HG03520 (cell line): ENCODE measurements around the gene ENTREP1.

ENCODE experiments used
- ATAC-seq: cut with Tn5 transposase; IDR thresholded peaks from one replicate; pipeline ENCODE4 v1.9.1; 2021; ENCODE audit warnings: mild to moderate bottlenecking, moderate library complexity; ENCODE audit not compliant: unreplicated experiment

Gene ENTREP1

DNA sequence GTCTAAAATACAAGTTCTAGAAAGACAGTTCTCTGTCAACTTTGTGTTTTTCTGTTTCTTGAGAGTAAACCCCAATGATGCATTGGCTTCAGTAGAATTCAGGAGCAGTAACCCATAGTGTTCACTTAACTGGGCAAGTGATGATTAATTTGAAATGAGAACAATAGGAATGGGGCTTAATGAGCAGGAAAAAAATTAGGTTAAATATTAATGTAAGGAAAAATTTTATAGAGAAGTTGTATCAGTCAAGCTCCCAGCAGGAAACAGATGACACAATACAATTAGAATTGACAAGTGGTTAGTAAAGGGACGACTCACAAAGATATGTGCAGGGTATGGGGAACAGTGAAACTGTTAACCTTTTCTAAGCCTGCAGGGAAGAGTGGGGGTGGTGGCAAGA is 38.2 kb downstream of the ENTREP1 start:
- ATAC-seq, result no peak

DNA sequence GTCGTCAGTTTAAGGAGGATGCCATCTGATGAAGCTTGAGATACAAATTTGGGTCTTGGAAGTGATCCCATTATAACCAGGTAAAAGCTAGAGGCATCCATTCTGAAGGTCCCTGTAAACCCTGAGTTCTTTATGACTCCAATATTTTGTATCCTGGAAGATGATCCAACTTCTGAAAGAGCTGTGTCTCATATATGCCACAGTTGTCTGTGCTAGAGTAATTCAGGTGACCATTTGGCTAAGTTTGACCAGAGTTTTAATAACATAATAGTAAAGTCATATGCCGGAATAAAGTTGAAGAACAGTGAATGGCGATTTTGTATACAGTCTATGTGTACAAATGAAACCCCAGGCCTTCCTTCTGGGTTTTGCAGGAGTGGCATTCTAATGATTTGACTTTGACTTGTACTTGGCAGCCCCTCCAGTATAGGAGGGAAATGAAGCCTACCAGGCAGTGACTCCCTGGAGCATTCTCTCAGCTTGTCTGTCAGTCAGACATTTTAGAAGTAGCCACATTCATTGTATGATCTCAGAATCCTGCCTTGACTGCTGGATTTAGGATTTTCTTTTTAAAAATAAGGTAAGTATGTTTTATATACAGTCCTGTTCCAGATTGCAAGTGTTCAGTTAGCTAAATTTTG is 39.6 kb downstream of the ENTREP1 start:
- ATAC-seq, result no peak

DNA sequence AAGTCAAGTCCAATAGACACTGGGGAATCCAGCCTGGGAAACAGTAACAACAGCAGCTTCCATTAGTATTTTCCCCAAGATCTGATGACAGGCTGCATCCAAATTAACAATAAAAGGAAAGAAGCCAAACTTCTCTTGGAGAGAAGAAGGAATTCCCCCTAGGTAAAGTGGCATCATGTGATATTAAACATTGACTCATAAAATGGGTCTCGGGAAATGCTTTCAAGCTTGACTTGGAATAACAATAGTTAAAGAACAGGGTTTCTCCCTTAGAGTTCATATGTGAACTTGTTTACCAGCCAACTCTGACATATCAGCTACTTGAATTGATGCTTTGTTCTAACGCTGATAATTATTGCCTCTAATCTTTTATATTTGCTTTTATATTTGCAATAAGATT is 45.4 kb downstream of the ENTREP1 start:
- ATAC-seq, result no peak

DNA sequence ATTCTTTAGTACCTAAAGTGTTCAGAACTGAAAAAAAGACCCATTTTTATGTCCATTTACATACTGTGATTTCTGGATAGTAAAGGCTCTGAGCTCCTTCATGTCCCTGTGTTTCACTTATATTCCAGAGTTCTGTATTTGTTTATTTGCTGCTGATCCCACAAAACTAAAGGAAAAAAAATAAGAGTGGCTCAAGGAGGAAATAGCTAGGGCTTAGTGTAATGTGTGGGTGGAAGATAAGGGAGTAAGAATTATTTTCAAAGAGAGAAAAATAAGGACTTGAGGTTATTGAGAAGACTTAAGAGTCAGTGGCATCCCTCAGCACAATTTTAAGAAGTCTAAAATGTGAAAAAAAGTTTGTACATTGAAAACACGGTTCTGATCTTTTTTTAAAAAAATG is 46.0 kb downstream of the ENTREP1 start:
- no peak for ATAC-seq

DNA sequence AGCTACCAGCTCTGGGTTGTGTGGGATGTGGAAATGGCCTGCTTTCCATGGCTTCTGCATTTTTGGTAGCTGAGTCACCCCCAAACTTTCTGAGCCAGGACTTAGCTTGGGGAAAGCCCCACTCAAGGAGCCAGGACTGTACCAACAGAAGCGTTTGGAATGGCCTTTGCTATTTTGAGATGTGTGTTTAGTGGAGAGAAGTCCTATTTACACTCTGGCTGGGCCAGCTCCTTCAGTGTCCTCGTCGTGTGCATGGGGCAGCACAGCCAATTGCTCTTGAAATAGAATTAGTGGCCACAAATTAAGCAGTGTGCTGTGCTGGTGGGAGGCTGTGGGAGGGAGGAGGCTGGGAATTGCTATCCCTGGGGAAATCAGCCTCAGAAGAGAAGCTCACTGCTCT is 51.6 kb downstream of the ENTREP1 start:
- ATAC-seq, result no peak

DNA sequence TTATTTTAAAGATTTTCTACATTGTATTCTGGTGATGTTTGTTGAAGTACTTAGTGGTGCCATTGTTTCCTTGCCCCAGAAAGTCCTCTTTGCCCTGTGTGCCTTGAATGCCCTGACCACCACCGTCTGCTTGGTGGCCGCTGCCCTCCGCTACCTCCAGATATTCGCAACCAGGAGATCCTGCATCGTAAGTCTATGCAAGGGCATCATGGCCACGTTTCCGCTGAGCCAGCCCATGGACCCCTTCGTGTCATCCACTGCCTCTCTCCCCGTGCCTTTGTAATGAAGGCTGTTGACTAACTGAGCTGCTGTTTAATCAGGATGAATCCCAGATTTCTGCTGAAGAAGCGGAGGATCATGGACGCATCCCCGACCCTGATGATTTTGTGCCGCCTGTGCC is 52.3 kb downstream of the ENTREP1 start:
- ATAC-seq, result no peak

DNA sequence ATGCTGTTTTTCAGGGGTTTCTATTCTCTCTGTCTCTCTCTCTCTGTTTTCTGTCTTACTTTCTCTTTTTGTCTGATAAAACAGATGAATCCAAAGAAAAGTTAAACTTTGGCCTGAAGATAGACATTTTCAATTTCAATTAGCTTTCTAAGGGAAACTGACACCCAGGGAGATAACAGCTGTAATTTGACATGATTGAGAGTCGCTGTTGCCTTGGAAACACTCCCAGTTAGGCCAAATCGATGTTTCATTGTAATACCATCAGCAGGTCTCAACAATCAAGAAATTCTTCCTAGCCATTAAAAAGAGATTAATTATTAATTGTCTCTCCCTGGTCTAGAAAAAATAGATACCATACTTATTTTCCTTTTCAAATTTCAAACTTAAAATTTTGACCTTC is 53.0 kb downstream of the ENTREP1 start:
- no peak for ATAC-seq

DNA sequence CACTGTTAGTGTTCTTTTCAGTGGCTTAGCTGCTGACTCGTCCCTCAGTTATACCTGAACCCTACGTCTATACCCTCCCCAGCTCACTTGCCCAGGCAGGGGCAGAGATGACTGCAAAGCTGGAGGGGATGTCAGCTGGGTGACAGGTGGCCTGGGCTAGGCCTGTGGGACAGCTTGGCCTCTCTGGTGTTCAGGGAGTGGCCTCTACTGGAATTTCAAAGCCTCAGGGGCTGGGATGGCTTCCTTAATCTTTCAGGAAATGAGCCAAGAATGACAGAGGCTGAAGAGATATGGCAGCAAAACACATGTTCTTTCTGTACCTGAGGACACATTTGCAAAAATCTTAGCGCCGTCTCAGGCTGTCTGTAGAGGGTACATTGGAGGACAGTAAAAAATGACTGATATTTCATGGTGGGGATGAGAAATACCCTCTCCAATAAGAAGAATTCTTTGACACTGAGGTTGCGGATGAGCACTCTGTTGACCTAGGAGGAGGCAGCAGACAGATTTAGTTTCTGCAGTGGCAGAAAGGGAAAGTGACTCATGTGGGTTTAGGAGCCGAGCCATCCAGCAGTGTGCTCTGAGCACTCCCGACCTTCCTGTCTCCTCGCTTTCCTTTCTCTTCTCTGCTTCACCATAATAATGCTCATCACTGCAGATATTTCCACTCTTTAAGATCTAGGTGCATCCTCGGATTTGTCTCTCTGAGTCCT is 54.4 kb downstream of the ENTREP1 start:
- ATAC-seq, result no peak

DNA sequence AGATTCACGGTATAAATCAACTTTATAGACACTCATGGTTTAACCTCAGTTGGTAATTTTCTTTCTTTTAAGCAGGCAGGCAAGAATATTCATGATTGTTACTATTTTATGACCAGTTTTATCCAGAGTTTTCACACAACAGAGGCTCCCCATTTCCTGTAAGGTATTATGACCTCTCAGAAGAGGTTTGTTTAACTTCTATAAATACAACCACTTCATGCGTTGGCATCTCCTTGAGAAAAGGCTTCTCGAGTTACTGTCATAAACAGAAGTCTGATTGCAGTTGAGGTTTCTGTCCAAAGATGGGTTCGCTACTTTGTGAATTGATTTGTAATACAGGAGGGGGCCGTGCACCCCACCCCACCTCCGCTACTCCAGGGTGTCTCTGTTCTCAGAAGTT is 55.3 kb downstream of the ENTREP1 start:
- no peak for ATAC-seq

DNA sequence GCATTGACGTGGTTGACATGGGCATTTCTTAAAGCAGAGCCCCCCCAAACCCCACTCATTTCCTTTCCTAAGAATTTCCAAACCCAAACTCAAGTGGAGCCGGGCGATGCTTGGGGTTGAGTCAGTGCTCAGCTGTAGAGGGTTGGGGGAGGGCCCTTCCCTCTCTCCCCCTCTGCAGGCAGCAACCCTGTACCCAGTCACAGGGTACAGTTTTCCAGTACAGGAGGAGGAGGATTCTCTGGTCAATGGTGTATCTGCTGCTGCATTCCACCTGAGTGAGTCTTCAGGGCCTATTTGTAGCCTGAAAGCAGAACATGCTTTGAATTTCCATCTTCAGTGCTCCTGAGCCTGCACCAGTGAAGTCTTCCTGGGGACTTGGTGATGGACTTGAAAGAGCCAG is 55.8 kb downstream of the ENTREP1 start:
- ATAC-seq, result no peak

DNA sequence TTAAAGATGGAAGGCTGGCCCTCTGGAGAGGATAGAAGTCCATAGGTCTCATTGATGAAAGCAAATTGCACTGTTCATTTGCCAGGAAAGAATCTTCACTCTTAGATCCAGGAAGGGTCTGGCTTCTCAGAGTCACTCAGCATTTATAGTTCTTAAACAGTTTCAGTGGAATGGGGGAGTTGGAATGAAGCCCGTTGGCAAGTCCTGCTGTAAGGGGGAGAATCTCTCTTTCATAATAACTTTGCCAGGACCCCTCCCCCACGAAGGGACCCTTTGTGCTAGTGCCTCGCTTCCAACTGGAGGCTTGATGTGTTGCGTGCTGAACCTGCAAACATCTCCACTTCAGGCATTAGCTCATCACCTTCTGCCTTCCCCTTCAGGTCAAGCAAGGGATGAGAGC is 57.1 kb downstream of the ENTREP1 start:
- ATAC-seq, result no peak

DNA sequence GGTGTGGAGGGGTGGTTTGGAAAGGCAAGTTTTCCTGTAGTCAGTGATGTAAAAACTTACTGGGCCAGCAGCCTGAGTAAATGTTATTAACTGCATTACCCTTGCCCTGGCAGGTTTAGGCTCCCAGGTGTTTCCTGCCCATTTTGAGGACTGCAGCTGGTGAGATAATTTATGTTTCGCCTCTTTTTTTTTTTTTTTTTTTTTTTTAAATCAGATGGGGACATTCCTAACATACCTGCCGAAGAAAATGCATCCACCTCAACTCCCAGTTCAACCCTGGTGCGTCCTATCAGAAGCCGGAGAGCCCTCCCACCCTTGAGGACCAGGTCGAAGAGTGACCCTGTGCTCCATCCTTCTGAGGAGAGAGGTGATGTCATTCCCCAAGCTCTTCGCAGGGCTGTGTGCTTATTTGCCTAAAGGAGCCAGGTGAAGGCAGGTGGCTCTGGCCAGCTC is 60.6 kb downstream of the ENTREP1 start:
- no peak for ATAC-seq

DNA sequence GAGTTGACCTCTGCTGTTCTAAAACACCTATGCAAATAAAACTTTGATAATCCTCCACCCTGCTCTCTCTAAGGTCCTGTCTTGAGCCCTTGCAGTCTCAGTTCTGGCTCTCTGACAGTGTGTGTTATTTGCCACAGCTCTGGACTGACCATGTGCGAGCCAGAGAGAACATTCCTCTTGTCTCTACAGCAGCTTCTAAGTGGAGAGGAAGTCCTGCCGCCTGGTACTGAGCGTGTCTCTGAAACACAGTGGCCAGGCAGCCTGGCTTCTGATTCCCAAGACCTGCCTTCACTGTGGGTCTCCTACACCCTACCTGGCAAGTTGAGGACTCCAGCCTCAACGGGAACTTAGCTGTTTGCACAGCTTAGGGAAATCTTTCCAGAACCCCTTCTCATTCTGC is 61.6 kb downstream of the ENTREP1 start:
- no peak for ATAC-seq

DNA sequence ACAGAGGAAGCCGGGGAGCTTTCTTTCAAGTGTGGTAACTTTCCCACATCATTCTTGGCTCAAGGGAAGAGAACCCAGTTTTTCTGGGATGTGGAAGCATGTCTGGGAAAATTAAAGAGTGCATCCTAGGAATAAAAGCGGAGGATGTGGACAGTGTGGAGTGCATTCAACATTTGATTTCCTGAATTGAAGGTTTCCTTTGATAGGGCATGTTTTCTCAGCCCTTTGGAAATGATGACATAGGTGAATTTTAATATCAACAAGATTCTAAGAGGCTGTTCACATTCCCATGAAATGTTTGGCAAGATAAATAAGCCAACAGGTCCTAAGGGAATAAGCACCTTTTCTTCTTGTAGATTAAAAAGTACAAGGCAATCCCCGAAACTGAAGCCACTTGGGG is 63.6 kb downstream of the ENTREP1 start:
- ATAC-seq, result no peak

DNA sequence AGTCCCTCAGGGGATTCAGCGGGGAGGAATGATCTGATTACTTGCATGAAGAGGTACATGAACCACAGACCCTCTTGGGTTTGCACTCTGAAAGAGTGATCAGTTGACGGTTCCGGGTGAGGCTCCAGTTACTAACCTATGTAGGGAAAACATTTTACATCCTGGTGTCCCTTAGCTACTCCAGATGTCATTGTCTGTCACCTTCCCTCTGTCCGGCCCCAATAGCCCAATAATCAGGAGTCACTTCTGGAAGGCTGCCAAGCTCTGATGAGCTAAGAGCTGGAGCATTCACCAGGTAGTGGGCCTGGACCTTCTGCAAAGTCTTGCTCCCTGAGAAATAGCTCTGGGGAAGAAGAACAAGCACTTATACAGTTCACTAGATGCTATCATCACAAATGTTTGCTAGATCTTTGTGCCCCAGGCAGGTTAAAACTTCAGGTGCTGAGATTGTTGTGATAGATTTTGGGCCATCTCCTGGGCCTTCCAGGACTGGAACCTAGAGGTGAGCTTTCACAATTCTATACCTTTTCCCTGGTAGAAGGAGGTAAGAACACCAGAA is 64.5 kb downstream of the ENTREP1 start:
- no peak for ATAC-seq

DNA sequence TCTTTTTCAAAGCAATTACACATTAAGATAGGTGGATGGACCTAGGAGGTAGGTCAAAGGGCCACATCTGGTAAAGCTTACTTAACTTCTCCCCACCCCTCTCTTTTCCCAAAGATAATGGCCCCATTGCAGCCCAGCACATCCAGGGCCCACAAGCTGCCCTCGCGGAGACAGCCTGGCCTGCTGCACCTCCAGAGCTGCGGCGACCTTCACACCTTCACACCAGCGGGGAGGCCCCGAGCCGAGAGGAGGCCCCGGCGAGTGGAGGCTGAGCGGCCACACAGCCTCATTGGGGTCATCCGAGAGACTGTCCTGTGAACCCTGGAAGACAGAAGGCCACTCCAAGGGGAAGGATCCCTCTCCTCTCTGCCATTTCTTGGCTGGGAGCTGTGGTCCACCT is 66.5 kb downstream of the ENTREP1 start:
- ATAC-seq, result no peak

DNA sequence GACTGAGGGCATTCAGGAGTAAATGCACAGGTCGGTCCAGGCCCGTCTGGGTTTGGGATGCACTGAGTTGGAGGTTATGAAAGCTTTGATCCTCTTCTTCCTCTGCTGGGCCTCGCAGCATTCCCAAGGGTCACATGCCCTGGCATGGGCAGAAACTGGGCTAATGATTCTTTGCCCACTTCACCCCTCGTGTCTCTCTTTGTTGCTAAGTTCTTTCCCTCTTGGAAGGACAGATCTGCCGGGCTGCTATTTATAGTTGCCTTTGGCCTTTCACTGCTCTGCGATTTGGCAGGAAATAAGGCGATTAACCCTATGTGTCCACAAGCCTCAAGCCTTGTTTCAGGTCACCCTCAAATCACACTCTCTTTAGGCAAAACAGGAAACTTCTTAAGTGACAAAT is 66.9 kb downstream of the ENTREP1 start:
- no peak for ATAC-seq

DNA sequence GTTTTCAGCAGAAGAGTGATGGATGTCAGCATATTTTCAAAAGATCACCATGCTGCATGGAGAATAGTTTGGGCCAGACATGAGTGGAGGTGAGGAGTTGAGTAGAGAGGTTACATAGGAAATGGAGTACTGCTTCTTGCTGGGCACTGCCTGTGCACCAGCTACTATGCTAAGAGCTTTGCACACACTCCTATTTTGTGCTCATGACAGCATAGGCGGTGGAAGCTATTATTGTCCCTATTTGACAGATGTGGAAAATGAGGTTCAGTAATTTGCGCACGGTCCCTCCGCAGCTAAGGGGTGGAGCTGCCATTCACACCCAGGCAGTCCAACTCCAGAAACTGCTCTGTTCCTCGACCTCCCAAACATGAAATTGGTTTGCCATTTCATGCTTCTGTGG is 67.8 kb downstream of the ENTREP1 start:
- ATAC-seq, result no peak

DNA sequence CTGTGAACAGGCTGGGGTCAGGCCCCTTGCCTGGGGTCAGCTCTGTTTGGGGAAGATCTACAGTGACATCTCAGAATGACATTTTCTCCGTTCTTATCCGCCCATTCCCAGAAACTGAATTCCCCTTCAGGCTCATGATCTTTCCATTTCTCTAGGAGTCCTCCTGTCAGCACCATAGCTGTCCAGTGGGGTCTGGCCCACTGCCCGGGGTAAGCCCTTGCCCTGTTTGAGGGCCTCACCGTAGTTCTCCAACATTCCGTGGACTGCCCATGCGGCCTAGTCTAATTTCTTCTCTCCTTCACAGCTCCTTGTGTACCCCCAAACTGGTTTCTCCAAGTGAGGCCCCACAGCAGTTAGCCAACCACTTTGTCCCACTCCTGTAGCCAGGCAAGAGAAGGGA is 68.4 kb downstream of the ENTREP1 start:
- ATAC-seq, result no peak

DNA sequence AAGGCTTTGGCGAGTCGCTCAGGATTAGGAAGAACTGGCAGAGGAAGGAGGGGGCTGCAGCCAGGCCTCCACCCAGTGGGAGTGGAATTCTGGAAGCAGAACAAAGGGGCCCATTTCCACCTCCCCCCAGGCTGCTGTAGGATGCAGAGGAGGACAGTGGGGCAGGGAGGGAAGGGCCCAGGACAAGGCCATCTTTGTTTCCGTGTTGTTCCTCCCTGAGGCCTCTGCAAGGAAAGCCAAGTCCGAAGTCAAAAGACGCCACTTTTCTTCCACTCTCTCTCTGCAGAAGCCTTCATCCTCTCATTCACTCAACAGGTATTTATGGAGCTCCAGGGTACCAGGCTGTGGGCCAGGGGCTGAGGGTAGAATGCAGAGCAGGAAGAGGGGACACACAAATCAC is 70.7 kb downstream of the ENTREP1 start:
- no peak for ATAC-seq

DNA sequence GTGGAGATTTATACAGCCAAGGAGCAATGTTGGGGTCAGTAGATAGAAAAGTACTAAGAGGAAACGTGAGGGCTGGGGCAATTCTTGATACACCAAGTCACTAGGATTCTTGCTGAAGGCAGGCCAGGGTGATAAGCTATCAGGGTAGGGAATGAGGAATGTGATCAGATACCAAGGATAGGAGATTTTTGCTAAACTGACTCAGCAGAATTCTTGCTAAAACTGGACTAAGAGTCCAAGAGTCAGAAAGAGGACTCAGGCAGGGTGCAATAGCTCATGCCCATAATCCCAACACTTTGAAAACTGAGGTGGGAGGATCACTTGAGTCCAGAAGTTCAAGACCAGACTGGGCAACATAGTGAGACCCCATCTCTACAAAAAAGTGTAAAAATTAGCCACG is 71.7 kb downstream of the ENTREP1 start:
- no peak for ATAC-seq

DNA sequence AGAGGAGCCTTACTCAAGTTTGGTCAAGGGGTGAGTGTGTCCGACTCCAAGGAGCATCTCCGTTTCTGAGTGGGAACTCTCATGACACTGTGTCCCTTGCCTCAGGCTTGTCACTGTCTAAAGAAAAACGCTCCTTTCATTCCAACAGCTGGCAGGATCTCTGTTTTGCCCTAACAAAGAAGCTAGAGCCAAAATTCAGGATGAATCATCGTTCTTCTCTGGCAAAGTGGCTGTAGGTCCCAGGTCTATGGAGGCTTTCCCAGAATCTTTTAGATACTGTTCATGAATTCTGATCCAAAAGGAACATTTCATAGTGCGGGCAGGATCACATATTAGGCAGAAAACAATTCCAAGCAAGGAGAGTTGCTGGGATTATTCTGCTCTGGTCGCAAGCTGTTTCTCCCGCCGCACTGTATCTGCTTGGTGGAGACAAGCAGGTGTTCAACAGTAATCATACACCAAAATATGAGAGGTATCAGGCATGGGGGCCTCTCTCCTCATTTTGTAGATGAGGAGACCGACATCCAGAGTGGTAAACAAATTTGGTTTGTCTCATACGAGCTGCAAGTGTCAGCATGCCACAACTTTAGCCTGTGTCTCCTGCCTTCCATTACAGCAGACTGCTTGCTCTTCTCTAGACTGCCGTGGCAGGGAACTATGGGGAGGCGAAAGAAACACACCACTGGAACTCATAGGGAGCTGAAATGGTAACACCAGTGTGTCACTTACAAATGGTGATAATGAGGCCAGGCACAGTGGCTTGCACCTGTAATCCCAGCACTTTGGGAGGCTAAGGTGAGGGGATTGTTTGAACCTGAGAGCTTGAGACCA is 72.6 kb downstream of the ENTREP1 start:
- ATAC-seq, result no peak
